CD14-positive monocyte (primary cell): ENCODE data around the gene HMMR. TPM values are rescaled to one million over a fixed set of nuclear protein-coding genes. Genes with fewer than 3 reads are reported as not detected.

ENCODE experiments used
- DNase-seq, 3 donors: peaks; one replicate each; pipeline ENCODE4 v3.0.0-alpha.2; 2011 to 2022
- H2AFZ ChIP-seq: 2 replicates; pipeline ENCODE4 v1.6.0; 2012; ENCODE audit warnings: mild to moderate bottlenecking, low read depth, low read length, inconsistent platforms; ENCODE audit not compliant: insufficient read depth, poor library complexity, severe bottlenecking
- H3K27ac ChIP-seq, 2 donors: 1 replicate in 1 of 2; 2 replicates in 1 of 2; pipeline ENCODE4 v1.5.1; 2012 to 2013; ENCODE audit warnings: low read length in 2 of 2, control low read depth in 1 of 2, inconsistent platforms in 1 of 2, low read depth in 1 of 2, mild to moderate bottlenecking in 1 of 2
- H3K27me3 ChIP-seq, 2 donors: one replicate each; pipeline versions ENCODE4 v1.6.0 to v1.6.1; 2011 to 2013; ENCODE audit warnings: low read length in 2 of 2; ENCODE audit not compliant: control insufficient read depth in 2 of 2, insufficient read depth in 2 of 2
- H3K36me3 ChIP-seq, 2 donors: replicated peaks in 1 of 2; 1 replicate in 1 of 2; 2 replicates in 1 of 2; pipeline versions ENCODE4 v1.5.1 to v1.6.1; 2012 to 2013; ENCODE audit warnings: low read length in 2 of 2, control low read depth in 1 of 2, inconsistent platforms in 1 of 2, mild to moderate bottlenecking in 1 of 2; ENCODE audit not compliant: insufficient read depth in 2 of 2, control insufficient read depth in 1 of 2
- H3K4me1 ChIP-seq, 2 donors: 1 replicate in 1 of 2; 2 replicates in 1 of 2; pipeline versions ENCODE4 v1.5.1 to v1.6.1; 2012 to 2013; ENCODE audit warnings: low read length in 2 of 2, control low read depth in 1 of 2, inconsistent platforms in 1 of 2, mild to moderate bottlenecking in 1 of 2, moderate library complexity in 1 of 2; ENCODE audit not compliant: insufficient read depth in 2 of 2, control insufficient read depth in 1 of 2
- H3K4me2 ChIP-seq: replicated peaks from 2 replicates; pipeline ENCODE3; 2012; ENCODE audit warnings: low read length, moderate library complexity, mild to moderate bottlenecking; ENCODE audit not compliant: poor library complexity, severe bottlenecking; ENCODE audit errors: extremely low read depth
- H3K4me3 ChIP-seq, 3 experiments: fragments of 200-600 bp in 1 of 3; sonication (generic) in 1 of 3; replicated peaks in 1 of 3; 1 replicate in 2 of 3; 2 replicates in 1 of 3; pipeline ENCODE4 v1.5.1; 2011 to 2013; ENCODE audit warnings: low read length in 3 of 3, mild to moderate bottlenecking in 3 of 3, control low read depth in 2 of 3, low read depth in 2 of 3, inconsistent platforms in 1 of 3, moderate library complexity in 1 of 3
- H3K79me2 ChIP-seq: 2 replicates; pipeline ENCODE4 v1.6.0; 2012; ENCODE audit warnings: mild to moderate bottlenecking, control low read depth, inconsistent platforms, low read length, moderate library complexity; ENCODE audit not compliant: insufficient read depth
- H3K9ac ChIP-seq: 2 replicates; pipeline ENCODE4 v1.6.0; 2017; ENCODE audit warnings: low read length, mild to moderate bottlenecking; ENCODE audit not compliant: insufficient read depth, poor library complexity, severe bottlenecking
- H3K9me3 ChIP-seq, 2 donors: replicated peaks in 1 of 2; 1 replicate in 1 of 2; 2 replicates in 1 of 2; pipeline versions ENCODE4 v1.5.1 to v1.6.1; 2012 to 2013; ENCODE audit warnings: low read length in 2 of 2, control low read depth in 1 of 2; ENCODE audit not compliant: control insufficient read depth in 1 of 2, insufficient read depth in 1 of 2
- H4K20me1 ChIP-seq: 2 replicates; pipeline ENCODE4 v1.6.0; 2012; ENCODE audit warnings: mild to moderate bottlenecking, low read length, control low read depth, moderate library complexity; ENCODE audit not compliant: insufficient read depth
- H3K27ac Mint-ChIP-seq, 7 donors: one replicate each; pipeline ENCODE4 v1.8.0; 2020; ENCODE audit warnings: mild to moderate bottlenecking in 7 of 7, mixed read lengths in 7 of 7, moderate library complexity in 6 of 7, inconsistent platforms in 2 of 7
- H3K27me3 Mint-ChIP-seq, 3 donors: one replicate each; pipeline ENCODE4 v1.8.0; 2021 to 2022; ENCODE audit warnings: low read depth in 3 of 3, mild to moderate bottlenecking in 3 of 3, mixed read lengths in 3 of 3, moderate library complexity in 3 of 3, inconsistent platforms in 1 of 3
- H3K36me3 Mint-ChIP-seq, 2 donors: one replicate each; pipeline ENCODE4 v1.8.0; 2020; ENCODE audit warnings: mixed read lengths in 2 of 2, inconsistent platforms in 1 of 2, mild to moderate bottlenecking in 1 of 2
- H3K4me1 Mint-ChIP-seq: one replicate; pipeline ENCODE4 v1.8.0; 2020; ENCODE audit warnings: mild to moderate bottlenecking, mixed read lengths
- H3K4me3 Mint-ChIP-seq, 2 donors: one replicate each; pipeline ENCODE4 v1.8.0; 2020; ENCODE audit warnings: mild to moderate bottlenecking in 2 of 2, mixed read lengths in 2 of 2, moderate library complexity in 1 of 2
- H3K9me3 Mint-ChIP-seq, 7 donors: one replicate each; pipeline ENCODE4 v1.8.0; 2020 to 2022; ENCODE audit warnings: mixed read lengths in 7 of 7, mild to moderate bottlenecking in 6 of 7, moderate library complexity in 6 of 7, inconsistent platforms in 2 of 7
- WGBS: methylation state at CpG from one replicate; pipeline ENCODE4 v1.1.5; 2013; ENCODE audit warnings: missing lambda C conversion rate; ENCODE audit not compliant: insufficient coverage; 5-methylcytosine and 5-hydroxymethylcytosine counted together
- intact Hi-C, 2 donors: fragments of 100-400 bp; cut with micrococcal nuclease; formaldehyde crosslinking; loops; one replicate each; pipeline versions ENCODE4 v1.15.0 to v1.15.1; 2023
- polyA plus RNA-seq, 3 donors: library from polyadenylated mRNA; depleted of rRNA in 1 of 3; unstranded in 2 of 3; stranded (reverse) in 1 of 3; fragments of 300-500 nt in 2 of 3; fragments of >200 nt in 1 of 3; fragmentation: Illumina TruSeq in 2 of 3; gene quantifications; 1 replicate in 2 of 3; 2 replicates in 1 of 3; pipeline ENCODE4 v1.2.3, GENCODE V29; 2012 to 2021
- TF ChIP-seq, protein P1 (sequence below): fragments of 200-600 bp; IDR thresholded peaks from one replicate; pipeline ENCODE4 v1.8.0; 2022; ENCODE audit warnings: antibody characterized with exemption, mild to moderate bottlenecking

HMMR gene
- polyA plus RNA-seq, 3 donors: 0.29 TPM; not detected in 2

DNA sequence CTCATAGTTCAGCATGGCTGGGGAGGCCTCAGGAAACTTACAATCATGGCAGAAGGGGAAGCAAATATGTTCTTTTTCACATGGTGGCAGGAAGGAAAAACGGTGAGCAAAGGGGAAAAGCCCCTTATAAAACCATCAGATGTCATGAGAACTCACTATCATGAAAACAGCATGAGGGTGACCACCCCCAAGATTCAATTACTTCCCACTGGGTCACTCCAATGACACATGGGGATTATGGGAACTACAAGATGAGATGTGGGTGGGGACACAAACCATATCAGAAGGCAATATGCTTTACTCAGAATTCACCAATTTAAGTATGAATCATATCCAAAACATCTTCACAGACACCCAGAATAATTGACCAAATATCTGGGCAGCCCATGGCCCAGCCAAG is 64.7 kb downstream of the HMMR start:
- H3K27me3 ChIP-seq: no peaks in the 10 kb centered on the region
- H3K9me3 ChIP-seq: no peaks in the 10 kb centered on the region
- intact Hi-C loops: no loop called here
- H2AFZ ChIP-seq: no peak overlapping the region
- WGBS: no CpG with 5 or more reads among the region's 1 CpG
- H3K9ac ChIP-seq: no peak overlapping the region
- DNase-seq: no peak
- no peak overlapping the region for H3K4me3 ChIP-seq
- H3K4me3 Mint-ChIP-seq: no peak overlapping the region
- H3K27ac ChIP-seq: no peak overlapping the region
- H3K4me1 Mint-ChIP-seq: no peaks in the 10 kb centered on the region
- H3K9me3 Mint-ChIP-seq: peaks cover 0 to 12% (median 9%) of the 10 kb centered on the region in 7 donors
- H3K36me3 Mint-ChIP-seq: peaks cover 19 to 23% of the 10 kb centered on the region in 2 donors
- H3K36me3 ChIP-seq: peaks cover 4 to 22% of the 10 kb centered on the region in 2 donors
- H4K20me1 ChIP-seq: no peaks in the 10 kb centered on the region
- TF ChIP-seq, protein P1, sequence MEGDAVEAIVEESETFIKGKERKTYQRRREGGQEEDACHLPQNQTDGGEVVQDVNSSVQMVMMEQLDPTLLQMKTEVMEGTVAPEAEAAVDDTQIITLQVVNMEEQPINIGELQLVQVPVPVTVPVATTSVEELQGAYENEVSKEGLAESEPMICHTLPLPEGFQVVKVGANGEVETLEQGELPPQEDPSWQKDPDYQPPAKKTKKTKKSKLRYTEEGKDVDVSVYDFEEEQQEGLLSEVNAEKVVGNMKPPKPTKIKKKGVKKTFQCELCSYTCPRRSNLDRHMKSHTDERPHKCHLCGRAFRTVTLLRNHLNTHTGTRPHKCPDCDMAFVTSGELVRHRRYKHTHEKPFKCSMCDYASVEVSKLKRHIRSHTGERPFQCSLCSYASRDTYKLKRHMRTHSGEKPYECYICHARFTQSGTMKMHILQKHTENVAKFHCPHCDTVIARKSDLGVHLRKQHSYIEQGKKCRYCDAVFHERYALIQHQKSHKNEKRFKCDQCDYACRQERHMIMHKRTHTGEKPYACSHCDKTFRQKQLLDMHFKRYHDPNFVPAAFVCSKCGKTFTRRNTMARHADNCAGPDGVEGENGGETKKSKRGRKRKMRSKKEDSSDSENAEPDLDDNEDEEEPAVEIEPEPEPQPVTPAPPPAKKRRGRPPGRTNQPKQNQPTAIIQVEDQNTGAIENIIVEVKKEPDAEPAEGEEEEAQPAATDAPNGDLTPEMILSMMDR: no peak
- no peaks in the 10 kb centered on the region for H3K4me1 ChIP-seq
- H3K79me2 ChIP-seq: no peaks in the 10 kb centered on the region
- no peak overlapping the region for H3K4me2 ChIP-seq
- H3K27ac Mint-ChIP-seq: peak overlapping the region in 1 of 7 donors; percentile 54
- H3K27me3 Mint-ChIP-seq: no peaks in the 10 kb centered on the region

DNA sequence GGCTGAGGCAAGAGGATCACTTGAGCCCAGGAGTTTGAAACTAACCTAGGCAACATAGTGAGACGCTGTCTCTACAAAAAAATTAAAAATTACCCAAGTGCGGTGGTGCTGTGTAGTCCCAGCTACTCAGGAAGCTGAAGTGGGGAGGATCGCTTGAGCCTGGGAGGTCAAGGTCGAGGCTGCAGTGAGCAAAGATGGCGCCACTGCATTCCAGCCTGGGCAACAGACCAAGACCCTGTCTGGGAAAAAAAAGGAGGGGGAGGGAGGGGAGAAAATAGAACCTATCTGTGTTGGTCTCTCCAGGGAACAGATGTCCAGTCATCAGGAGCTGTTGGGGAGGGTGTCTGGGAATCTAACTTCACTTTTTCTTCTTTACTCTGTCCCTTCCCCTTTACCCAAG is 69.3 kb downstream of the HMMR start:
- Mint-ChIP-seq H3K9me3 (peaks cover 0 to 9% (median 6%) of the 10 kb centered on the region in 7 donors), H3K36me3 (peaks cover 0 to under 1% of the 10 kb centered on the region in 2 donors), H3K4me3 (no peak overlapping the region), H3K27ac (no peak overlapping the region), H3K27me3 (peaks cover 0 to 3% (median 2%) of the 10 kb centered on the region in 3 donors), H3K4me1 (no peaks in the 10 kb centered on the region)
- intact Hi-C loops: no loop called here
- H4K20me1 ChIP-seq: no peaks in the 10 kb centered on the region
- no peak overlapping the region for H3K4me2 ChIP-seq
- no peak overlapping the region for H2AFZ ChIP-seq
- H3K9me3 ChIP-seq: no peaks in the 10 kb centered on the region
- no peak overlapping the region for H3K9ac ChIP-seq
- TF ChIP-seq, protein P1: no peak
- no peak for DNase-seq
- H3K4me1 ChIP-seq: no peaks in the 10 kb centered on the region
- no peaks in the 10 kb centered on the region for H3K27me3 ChIP-seq
- H3K36me3 ChIP-seq: no peaks in the 10 kb centered on the region
- H3K27ac ChIP-seq: no peak overlapping the region
- H3K4me3 ChIP-seq: no peak overlapping the region
- WGBS: 76% methylated on average over 4 of the region's 5 CpGs
- no peaks in the 10 kb centered on the region for H3K79me2 ChIP-seq
